HG03469 (cell line): ENCODE measurements around the gene FBL.

Experiments used
- ATAC-seq: cut with Tn5 transposase; IDR thresholded peaks from one replicate; pipeline ENCODE4 v1.9.1; 2021; ENCODE audit warnings: mild to moderate bottlenecking, moderate library complexity, moderate number of reproducible peaks; ENCODE audit not compliant: unreplicated experiment

The FBL gene

GRCh38 chr19:39843919-39844793, 2.0 kb downstream of the FBL start:
- no peak for ATAC-seq

GRCh38 chr19:39842693-39843435, 3.3 kb downstream of the FBL start:
- no peak for ATAC-seq

GRCh38 chr19:39841041-39841440, 5.1 kb downstream of the FBL start:
- ATAC-seq: no peak

- no peak for ATAC-seq
Observed at GRCh38 chr19:39840492-39840891, 5.7 kb downstream of the FBL start.

- no peak for ATAC-seq
Observed at GRCh38 chr19:39839678-39840327, 6.4 kb downstream of the FBL start.

- ATAC-seq: no peak
Observed at GRCh38 chr19:39838569-39838968, 7.6 kb downstream of the FBL start.

- no peak for ATAC-seq
Observed at GRCh38 chr19:39837978-39838377, 8.2 kb downstream of the FBL start.

- no peak for ATAC-seq
Observed at GRCh38 chr19:39834287-39834841, 11.8 kb downstream of the FBL start.

- ATAC-seq: peak; percentile 68
Observed at GRCh38 chr19:39833464-39834286, 12.5 kb downstream of the FBL start, which contains the start of gene DYRK1B. Gene DYRK1B, minus strand, starts transcription at chr19:39834162. Its CDS starts 2,295 bp downstream, at chr19:39831867.

GRCh38 chr19:39833160-39833463, 13.1 kb downstream of the FBL start:
- ATAC-seq: no peak

GRCh38 chr19:39832341-39833083, 13.7 kb downstream of the FBL start:
- ATAC-seq: no peak

- no peak for ATAC-seq
Observed at GRCh38 chr19:39831679-39832078, 14.5 kb downstream of the FBL start.

GRCh38 chr19:39830847-39831246, 15.3 kb downstream of the FBL start:
- no peak for ATAC-seq

GRCh38 chr19:39830406-39830805, 15.8 kb downstream of the FBL start:
- no peak for ATAC-seq

- no peak for ATAC-seq
Observed at GRCh38 chr19:39829702-39830275, 16.4 kb downstream of the FBL start.

- ATAC-seq: no peak
Observed at GRCh38 chr19:39828654-39829032, 17.5 kb downstream of the FBL start.

- ATAC-seq: no peak
Observed at GRCh38 chr19:39828015-39828653, 18.0 kb downstream of the FBL start.

- no peak for ATAC-seq
Observed at GRCh38 chr19:39827216-39827615, 19.0 kb downstream of the FBL start.
